Calu3 (cell line): Measurements from ENCODE around the gene PTGER2. TPM values are rescaled to one million over a fixed set of nuclear protein-coding genes. Genes with fewer than 3 reads are reported as not detected.

Experiments used
- BruUV-seq: library from RNA; stranded (reverse); fragments of 400-500 nt; replicated peaks from 2 replicates; lab custom pipeline; 2021; lab: Mats Ljungman, UMichigan
- CTCF ChIA-PET: fragments of 300-600 bp; sonication (Branson Sonifier 250); formaldehyde crosslinking; loops from one replicate; lab custom pipeline; 2022; ENCODE audit warnings: antibody characterized with exemption; lab: Charles Lee
- DNase-seq: peaks from one replicate; pipeline ENCODE4 v3.0.0; 2022
- H3K27ac Mint-ChIP-seq: one replicate; pipeline ENCODE4 v1.8.0; 2022; ENCODE audit warnings: mixed read lengths; ENCODE audit not compliant: unreplicated experiment
- H3K27me3 Mint-ChIP-seq: one replicate; pipeline ENCODE4 v1.8.0; 2022; ENCODE audit warnings: mixed read lengths; ENCODE audit not compliant: unreplicated experiment
- H3K36me3 Mint-ChIP-seq: one replicate; pipeline ENCODE4 v1.8.0; 2022; ENCODE audit warnings: mild to moderate bottlenecking, moderate library complexity, mixed read lengths; ENCODE audit not compliant: insufficient read depth, unreplicated experiment
- H3K4me1 Mint-ChIP-seq: one replicate; pipeline ENCODE4 v1.8.0; 2022; ENCODE audit warnings: mild to moderate bottlenecking, low read depth, mixed read lengths; ENCODE audit not compliant: unreplicated experiment
- H3K4me3 Mint-ChIP-seq: one replicate; pipeline ENCODE4 v1.8.0; 2022; ENCODE audit warnings: mild to moderate bottlenecking, low read depth, moderate library complexity, mixed read lengths; ENCODE audit not compliant: unreplicated experiment
- H3K9me3 Mint-ChIP-seq: one replicate; pipeline ENCODE4 v1.8.0; 2022; ENCODE audit warnings: low read depth, mixed read lengths; ENCODE audit not compliant: unreplicated experiment
- CTCF ChIP-seq: fragments of 200-600 bp; IDR thresholded peaks from one replicate; pipeline ENCODE4 v1.8.0; 2022; ENCODE audit warnings: antibody characterized with exemption; ENCODE audit not compliant: unreplicated experiment
- intact Hi-C: fragments of 100-400 bp; cut with micrococcal nuclease; formaldehyde crosslinking; loops from one replicate; pipeline ENCODE4 v1.10.0; 2022; ENCODE audit not compliant: unreplicated experiment
- total RNA-seq: library from RNA; stranded (reverse); gene quantifications from 2 replicates; pipeline ENCODE4 v1.2.3, GENCODE V29; 2022

The PTGER2 gene
- total RNA-seq, 1 experiment from 2014 or later = not detected

- intact Hi-C loops = no loop called here
- Mint-ChIP-seq H3K27ac (no peak overlapping the region), H3K9me3 (no peaks in the 10 kb centered on the region), H3K4me1 (no peaks in the 10 kb centered on the region), H3K27me3 (no peaks in the 10 kb centered on the region), H3K36me3 (no peaks in the 10 kb centered on the region), H3K4me3 (no peak overlapping the region)
- no peak for TF ChIP-seq CTCF
- no TSS peak for BruUV-seq
- no peak for DNase-seq
- CTCF ChIA-PET = no interaction called here
These were observed 11.5 kb downstream of the PTGER2 start for GRCh38 chr14:52325630-52326029.

GRCh38 chr14:52327374-52328226 lies 13.5 kb downstream of the PTGER2 start:
- no peak for TF ChIP-seq CTCF
- Mint-ChIP-seq H3K27me3 (no peaks in the 10 kb centered on the region), H3K36me3 (no peaks in the 10 kb centered on the region), H3K4me3 (no peak overlapping the region), H3K27ac (no peak overlapping the region), H3K9me3 (no peaks in the 10 kb centered on the region), H3K4me1 (no peaks in the 10 kb centered on the region)
- intact Hi-C loops = no loop called here
- no TSS peak for BruUV-seq
- CTCF ChIA-PET = no interaction called here
- no peak for DNase-seq

GRCh38 chr14:52328276-52328675 lies 14.2 kb downstream of the PTGER2 start:
- Mint-ChIP-seq H3K27ac (no peak overlapping the region), H3K4me3 (no peak overlapping the region), H3K36me3 (no peaks in the 10 kb centered on the region), H3K27me3 (peaks cover 6% of the 10 kb centered on the region), H3K4me1 (no peaks in the 10 kb centered on the region), H3K9me3 (no peaks in the 10 kb centered on the region)
- CTCF ChIA-PET = no interaction called here
- no TSS peak for BruUV-seq
- intact Hi-C loops = no loop called here
- DNase-seq = no peak
- TF ChIP-seq CTCF = no peak

GRCh38 chr14:52329678-52330369 lies 15.7 kb downstream of the PTGER2 start:
- DNase-seq = no peak
- no TSS peak for BruUV-seq
- no peak for TF ChIP-seq CTCF
- Mint-ChIP-seq H3K27me3 (peaks cover 13% of the 10 kb centered on the region), H3K27ac (no peak overlapping the region), H3K4me1 (no peaks in the 10 kb centered on the region), H3K36me3 (no peaks in the 10 kb centered on the region), H3K4me3 (no peak overlapping the region), H3K9me3 (no peaks in the 10 kb centered on the region)
- CTCF ChIA-PET = interaction anchor here (0.6 kb wide), 1 partner anchor 22 kb away, joined by 3 read pairs; no protein-coding TSS in a partner anchor
- intact Hi-C loops = no loop called here
